GM12892 (cell line): ENCODE results near the gene MID1IP1.
A peak's percentile ranks its signal among the peaks of the same experiment; 100 is the strongest.

Experiments
- POLR2A ChIP-seq: IDR thresholded peaks from 2 replicates; pipeline ENCODE4 v1.6.1; 2011; ENCODE audit warnings: low read depth, low read length, control low read depth
- POLR2AphosphoS5 ChIP-seq: IDR thresholded peaks from 2 replicates; pipeline ENCODE4 v1.6.1; 2011; ENCODE audit warnings: low read depth, low read length, control low read depth
- TAF1 ChIP-seq: IDR thresholded peaks from 2 replicates; pipeline ENCODE4 v1.6.1; 2011; ENCODE audit warnings: low read depth, mild to moderate bottlenecking, control low read depth, low read length, borderline replicate concordance

DNA sequence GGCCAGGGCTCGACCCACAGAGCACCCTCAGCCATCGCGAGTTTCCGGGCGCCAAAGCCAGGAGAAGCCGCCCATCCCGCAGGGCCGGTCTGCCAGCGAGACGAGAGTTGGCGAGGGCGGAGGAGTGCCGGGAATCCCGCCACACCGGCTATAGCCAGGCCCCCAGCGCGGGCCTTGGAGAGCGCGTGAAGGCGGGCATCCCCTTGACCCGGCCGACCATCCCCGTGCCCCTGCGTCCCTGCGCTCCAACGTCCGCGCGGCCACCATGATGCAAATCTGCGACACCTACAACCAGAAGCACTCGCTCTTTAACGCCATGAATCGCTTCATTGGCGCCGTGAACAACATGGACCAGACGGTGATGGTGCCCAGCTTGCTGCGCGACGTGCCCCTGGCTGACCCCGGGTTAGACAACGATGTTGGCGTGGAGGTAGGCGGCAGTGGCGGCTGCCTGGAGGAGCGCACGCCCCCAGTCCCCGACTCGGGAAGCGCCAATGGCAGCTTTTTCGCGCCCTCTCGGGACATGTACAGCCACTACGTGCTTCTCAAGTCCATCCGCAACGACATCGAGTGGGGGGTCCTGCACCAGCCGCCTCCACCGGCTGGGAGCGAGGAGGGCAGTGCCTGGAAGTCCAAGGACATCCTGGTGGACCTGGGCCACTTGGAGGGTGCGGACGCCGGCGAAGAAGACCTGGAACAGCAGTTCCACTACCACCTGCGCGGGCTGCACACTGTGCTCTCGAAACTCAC, 3.6 kb downstream of the MID1IP1 start:
- TF ChIP-seq POLR2A (peak; percentile 10; the same call in 1 of the 2 replicates), TAF1 (no peak), POLR2AphosphoS5 (no peak)
